H1 (cell line): ENCODE data around the gene ENAH. TPM values are rescaled to one million over a fixed set of nuclear protein-coding genes. Genes with fewer than 3 reads are reported as not detected.

Experiments
- CTCF ChIA-PET: fragments of 300-600 bp; sonication (Branson Sonifier 250); formaldehyde crosslinking; loops from one replicate; lab custom pipeline; 2021; ENCODE audit not compliant: partially characterized antibody; lab: Charles Lee
- POLR2A ChIA-PET: fragments of 300-600 bp; sonication (Branson Sonifier 250); formaldehyde crosslinking; loops from one replicate; lab custom pipeline; 2021; ENCODE audit warnings: inconsistent platforms; ENCODE audit not compliant: partially characterized antibody; lab: Charles Lee
- DNase-seq, 2 experiments: peaks; one replicate each; pipeline versions ENCODE4 v3.0.0 to v3.0.0-alpha.2; 2010 to 2022; ENCODE audit warnings: low spot score in 2 of 2, low read depth in 1 of 2, mixed read lengths in 1 of 2
- FAIRE-seq: peaks from 2 replicates; lab custom pipeline; 2011; peaks lifted over from hg19 to GRCh38; lab: Jason Lieb, UNC
- H2AFZ ChIP-seq: 2 replicates; pipeline ENCODE4 v1.8.1; 2012; ENCODE audit warnings: low read length, inconsistent platforms
- H2AK5ac ChIP-seq: 2 replicates; pipeline ENCODE4 v1.6.1; 2013; ENCODE audit warnings: low read depth, low read length
- H2BK120ac ChIP-seq: replicated peaks from 2 replicates; pipeline ENCODE3; 2013; ENCODE audit warnings: low read depth, low read length, inconsistent platforms
- H2BK12ac ChIP-seq: 2 replicates; pipeline ENCODE4 v1.6.1; 2013; ENCODE audit warnings: low read depth, low read length
- H2BK15ac ChIP-seq: 2 replicates; pipeline ENCODE4 v1.6.1; 2013; ENCODE audit warnings: low read length
- H2BK20ac ChIP-seq: 2 replicates; pipeline ENCODE4 v1.6.1; 2013; ENCODE audit warnings: low read length
- H2BK5ac ChIP-seq: 2 replicates; pipeline ENCODE4 v1.6.1; 2013; ENCODE audit warnings: low read depth, low read length
- H3K14ac ChIP-seq: 2 replicates; pipeline ENCODE4 v1.6.1; 2013; ENCODE audit warnings: inconsistent platforms; ENCODE audit not compliant: insufficient read length
- H3K18ac ChIP-seq: 2 replicates; pipeline ENCODE4 v1.6.1; 2013; ENCODE audit warnings: low read length; ENCODE audit errors: extremely low read depth
- H3K23ac ChIP-seq: 2 replicates; pipeline ENCODE4 v1.6.1; 2013; ENCODE audit warnings: inconsistent platforms; ENCODE audit not compliant: insufficient read length
- H3K23me2 ChIP-seq: 2 replicates; pipeline ENCODE4 v1.6.1; 2013; ENCODE audit warnings: low read depth, low read length
- H3K27ac ChIP-seq: 2 replicates; pipeline ENCODE4 v1.6.1; 2011; ENCODE audit warnings: low read depth, low read length, inconsistent platforms
- H3K27me3 ChIP-seq, 4 experiments: replicated peaks in 1 of 4; 1 replicate in 1 of 4; 2 replicates in 3 of 4; pipeline versions ENCODE4 v1.6.1 to v1.8.1; 2011 to 2013; ENCODE audit warnings: low read length in 3 of 4, mild to moderate bottlenecking in 3 of 4, inconsistent platforms in 2 of 4, mixed read lengths in 2 of 4, moderate library complexity in 1 of 4; ENCODE audit not compliant: control insufficient read depth in 3 of 4, insufficient read depth in 3 of 4; ENCODE audit errors: extremely low read depth in 1 of 4
- H3K36me3 ChIP-seq, 4 experiments: 2 replicates each; pipeline versions ENCODE4 v1.6.1 to v1.8.1; 2011 to 2013; ENCODE audit warnings: mild to moderate bottlenecking in 4 of 4, low read length in 3 of 4, moderate library complexity in 2 of 4, control low read depth in 1 of 4, inconsistent platforms in 1 of 4; ENCODE audit not compliant: insufficient read depth in 4 of 4, control insufficient read depth in 2 of 4
- H3K4ac ChIP-seq: replicated peaks from 2 replicates; pipeline ENCODE3; 2013; ENCODE audit warnings: low read length, low read depth, mixed read lengths, inconsistent platforms; ENCODE audit not compliant: insufficient read length
- H3K4me1 ChIP-seq, 4 experiments: replicated peaks in 1 of 4; 1 replicate in 1 of 4; 2 replicates in 3 of 4; pipeline versions ENCODE4 v1.6.1 to v1.8.1; 2011 to 2013; ENCODE audit warnings: low read length in 3 of 4, inconsistent platforms in 2 of 4, mixed read lengths in 1 of 4; ENCODE audit not compliant: insufficient read depth in 4 of 4, control insufficient read depth in 3 of 4
- H3K4me2 ChIP-seq, 2 experiments: 2 replicates each; pipeline versions ENCODE4 v1.6.1 to v1.8.1; 2011 to 2013; ENCODE audit warnings: low read depth in 2 of 2, low read length in 2 of 2, control low read depth in 1 of 2, inconsistent platforms in 1 of 2, mild to moderate bottlenecking in 1 of 2; ENCODE audit not compliant: insufficient read depth in 1 of 2
- H3K4me3 ChIP-seq, 4 experiments: fragments of 200-600, 300-600 bp in 1 of 4; sonication (generic), shearing (Covaris generic), sonication (Bioruptor Twin) in 1 of 4; 2 replicates each; pipeline versions ENCODE4 v1.5.1 to v1.8.1; 2011 to 2016; ENCODE audit warnings: low read length in 4 of 4, low read depth in 3 of 4, control low read depth in 2 of 4, inconsistent platforms in 2 of 4, mild to moderate bottlenecking in 2 of 4, mixed read lengths in 1 of 4, moderate library complexity in 1 of 4; ENCODE audit not compliant: insufficient read depth in 2 of 4; ENCODE audit errors: extremely low read depth in 1 of 4
- H3K56ac ChIP-seq: replicated peaks from 2 replicates; pipeline ENCODE3; 2013; ENCODE audit warnings: low read depth, mild to moderate bottlenecking, mixed read lengths, low read length, inconsistent platforms; ENCODE audit not compliant: insufficient read length
- H3K79me1 ChIP-seq: 2 replicates; pipeline ENCODE4 v1.6.1; 2013; ENCODE audit warnings: low read depth, low read length, control low read depth
- H3K79me2 ChIP-seq, 2 experiments: 2 replicates each; pipeline versions ENCODE4 v1.6.1 to v1.8.1; 2012 to 2013; ENCODE audit warnings: low read length in 2 of 2, mild to moderate bottlenecking in 2 of 2, inconsistent platforms in 1 of 2; ENCODE audit not compliant: insufficient read depth in 2 of 2, control insufficient read depth in 1 of 2
- H3K9ac ChIP-seq, 4 experiments: replicated peaks in 1 of 4; 1 replicate in 1 of 4; 2 replicates in 3 of 4; pipeline versions ENCODE4 v1.6.1 to v1.8.1; 2011 to 2013; ENCODE audit warnings: low read depth in 3 of 4, low read length in 3 of 4, control low read depth in 2 of 4, mild to moderate bottlenecking in 2 of 4, moderate library complexity in 2 of 4, inconsistent platforms in 1 of 4; ENCODE audit errors: extremely low read depth in 1 of 4
- H3K9me3 ChIP-seq, 2 experiments: 2 replicates each; pipeline versions ENCODE4 v1.6.1 to v1.8.1; 2012 to 2013; ENCODE audit warnings: mild to moderate bottlenecking in 2 of 2, moderate library complexity in 2 of 2, control low read depth in 1 of 2, inconsistent platforms in 1 of 2, low read depth in 1 of 2, low read length in 1 of 2, mixed read lengths in 1 of 2; ENCODE audit not compliant: insufficient read depth in 2 of 2
- H4K20me1 ChIP-seq, 2 experiments: replicated peaks in 1 of 2; 2 replicates each; pipeline versions ENCODE3 to v1.8.1; 2011 to 2013; ENCODE audit warnings: inconsistent platforms in 2 of 2, low read length in 2 of 2, mild to moderate bottlenecking in 1 of 2; ENCODE audit not compliant: insufficient read depth in 2 of 2, control insufficient read depth in 1 of 2
- H4K5ac ChIP-seq: 2 replicates; pipeline ENCODE4 v1.6.1; 2013; ENCODE audit warnings: low read length, low read depth, mixed read lengths, inconsistent platforms; ENCODE audit not compliant: insufficient read length
- H4K8ac ChIP-seq: 2 replicates; pipeline ENCODE4 v1.8.0; 2013; ENCODE audit warnings: mild to moderate bottlenecking, moderate library complexity, low read length, inconsistent platforms; ENCODE audit not compliant: insufficient read depth; ENCODE audit errors: extremely low read depth
- H4K91ac ChIP-seq: replicated peaks from 2 replicates; pipeline ENCODE3; 2013; ENCODE audit warnings: low read length, mixed read lengths, inconsistent platforms; ENCODE audit not compliant: insufficient read length
- ASH2L ChIP-seq: fragments of 200-600, 300-600 bp; sonication (generic); IDR thresholded peaks from one replicate; pipeline ENCODE4 v1.7.1; 2017; ENCODE audit warnings: low read length
- CEBPB ChIP-seq: IDR thresholded peaks from 2 replicates; pipeline ENCODE4 v1.6.1; 2012; ENCODE audit warnings: low read depth, low read length
- EGR1 ChIP-seq: IDR thresholded peaks from 2 replicates; pipeline ENCODE4 v1.6.1; 2011; ENCODE audit warnings: low read depth, low read length, borderline replicate concordance
- EP300 ChIP-seq, 2 experiments: IDR thresholded peaks; 1 replicate in 1 of 2; 2 replicates in 1 of 2; pipeline ENCODE4 v1.6.1; 2011 to 2012; ENCODE audit warnings: low read depth in 2 of 2, low read length in 2 of 2, mild to moderate bottlenecking in 2 of 2, borderline replicate concordance in 1 of 2, inconsistent platforms in 1 of 2, moderate library complexity in 1 of 2
- FOSL1 ChIP-seq: IDR thresholded peaks from 2 replicates; pipeline ENCODE4 v1.6.1; 2011; ENCODE audit warnings: mild to moderate bottlenecking, low read depth, low read length, moderate library complexity; ENCODE audit not compliant: insufficient read depth
- RAD21 ChIP-seq, 2 experiments: IDR thresholded peaks in 1 of 2; conservative IDR thresholded peaks in 1 of 2; 2 replicates each; pipeline ENCODE4 v1.6.1; 2011; ENCODE audit warnings: low read depth in 2 of 2, low read length in 2 of 2, improper control_type of control experiment in 1 of 2, inconsistent platforms in 1 of 2, mild to moderate bottlenecking in 1 of 2, moderate library complexity in 1 of 2
- RFX5 ChIP-seq: IDR thresholded peaks from 2 replicates; pipeline ENCODE4 v1.6.1; 2011; ENCODE audit warnings: low read depth, low read length, improper control_type of control experiment, borderline replicate concordance
- SP1 ChIP-seq: IDR thresholded peaks from 2 replicates; pipeline ENCODE4 v1.6.1; 2011; ENCODE audit warnings: low read depth, low read length
- SP2 ChIP-seq: IDR thresholded peaks from 2 replicates; pipeline ENCODE4 v1.6.1; 2012; ENCODE audit warnings: mild to moderate bottlenecking, low read length, inconsistent platforms
- TAF7 ChIP-seq: optimal IDR thresholded peaks from 2 replicates; pipeline ENCODE3; 2011; ENCODE audit warnings: low read depth, mild to moderate bottlenecking, inconsistent platforms, low read length, moderate library complexity, borderline replicate concordance
- YY1 ChIP-seq: IDR thresholded peaks from 2 replicates; pipeline ENCODE4 v1.6.1; 2011; ENCODE audit warnings: low read depth, mild to moderate bottlenecking, low read length
- WGBS, 2 experiments: shearing (Covaris generic) in 1 of 2; methylation state at CpG; one replicate each; pipeline versions ENCODE4 v1.1.6 to v1.1.7; 2013 to 2015; ENCODE audit warnings: low lambda C conversion rate in 2 of 2, mixed read lengths in 2 of 2, inconsistent platforms in 1 of 2, low coverage in 1 of 2, missing lambda C conversion rate in 1 of 2; ENCODE audit not compliant: insufficient replicate concordance in 2 of 2, insufficient coverage in 1 of 2, insufficient read length in 1 of 2; ENCODE audit errors: extremely low coverage in 1 of 2, missing lambda C conversion rate in 1 of 2; 5-methylcytosine and 5-hydroxymethylcytosine counted together
- polyA plus RNA-seq, 7 experiments: library from polyadenylated mRNA; depleted of rRNA in 3 of 7; stranded (reverse) in 5 of 7; unstranded in 2 of 7; fragments of >200 nt in 5 of 7; fragments of 200-250 nt in 2 of 7; gene quantifications; 1 replicate in 5 of 7; 2 replicates in 1 of 7; 4 replicates in 1 of 7; pipeline versions ENCODE4 v1.2.1 to v1.2.3, GENCODE V29; 2011 to 2013; ENCODE audit warnings: missing spikeins in 2 of 7, mixed read lengths in 2 of 7
- total RNA-seq: library from RNA; stranded (reverse); fragmentation: NEBNext Ultra II Directional; extraction: Animal tissue kit (Norgen Biotek cat#: 25700); gene quantifications from 2 replicates; pipeline ENCODE4 v1.2.1, GENCODE V29; 2021

ENAH gene
- total and polyA plus RNA-seq, 2 of the 8 experiments (the other 6 are each of a cell fraction or from before 2014, with no cell fraction given): 39.1 to 335 TPM

DNA sequence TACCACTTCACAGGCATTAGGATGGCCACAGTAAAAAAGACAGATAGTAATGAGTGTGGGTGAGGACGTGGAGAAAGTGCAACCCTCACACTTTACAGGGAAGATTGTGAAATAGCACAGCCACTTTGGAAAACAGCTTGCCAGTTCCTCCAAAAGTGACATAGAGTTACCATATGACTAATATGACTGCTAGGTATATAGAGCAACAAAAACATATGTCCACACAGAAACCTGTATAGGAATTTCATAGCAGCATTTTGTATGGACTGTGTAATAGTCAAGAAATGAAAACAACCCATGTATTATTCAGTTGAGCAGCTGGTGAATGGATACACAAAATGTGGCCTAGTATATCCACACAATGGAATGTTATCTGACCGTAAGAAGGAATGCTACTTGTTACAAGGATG lies 194.7 kb downstream of the ENAH start:
- Histone ChIP-seq H3K27ac (no peak overlapping the region), H3K9me3 (no peaks in the 10 kb centered on the region), H4K20me1 (no peaks in the 10 kb centered on the region), H4K8ac (no peak overlapping the region), H2AFZ (no peak overlapping the region), H2AK5ac (no peak overlapping the region), H3K27me3 (no peaks in the 10 kb centered on the region; a peak in 1 of 7 replicates), H3K79me2 (no peaks in the 10 kb centered on the region), H3K23ac (no peak overlapping the region), H3K18ac (no peak overlapping the region), H2BK120ac (no peak overlapping the region), H3K56ac (no peak overlapping the region), H3K4me2 (no peak overlapping the region), H3K23me2 (no peaks in the 10 kb centered on the region; the same call in 1 of the 2 replicates), H2BK12ac (no peak overlapping the region), H3K36me3 (no peaks in the 10 kb centered on the region), H3K79me1 (no peaks in the 10 kb centered on the region), H2BK20ac (no peak overlapping the region), H3K4me1 (peaks cover 0 to 7% (median 2%) of the 10 kb centered on the region in 4 experiments; a peak in 5 of 7 replicates), H3K9ac (no peak overlapping the region), H3K14ac (no peak overlapping the region)
- ChIA-PET CTCF (interaction anchor here (1.2 to 2.5 kb wide), 4 partner anchors 16 to 530 kb away, joined by 3 to 11 read pairs (median 5); no protein-coding TSS in a partner anchor), POLR2A (no interaction called here)
- FAIRE-seq (no peak), DNase-seq (no peak)
- 93% methylated on average over 2 of the region's 2 CpGs; no CpG with 5 or more reads in 1 of the 2 experiments for WGBS, 2 experiments
- no peak for TF ChIP-seq EP300 (IDR thresholded peaks at IDR 0.05; ENCODE audit: borderline replicate concordance in 1 of 2, low read depth in 2 of 2, low read length in 2 of 2)
- no peak for TF ChIP-seq ASH2L
- no peak for TF ChIP-seq RFX5
- TF ChIP-seq EGR1: no peak
- no peak for TF ChIP-seq SP2
- no peak for TF ChIP-seq RAD21 (IDR thresholded peaks at IDR 0.05 in 1 of 2, conservative IDR thresholded peaks at IDR 0.05 in 1 of 2; ENCODE audit: low read depth in 2 of 2, low read length in 2 of 2)
- no peak for TF ChIP-seq SP1
- no peak for TF ChIP-seq TAF7
- TF ChIP-seq YY1: no peak
- TF ChIP-seq FOSL1: no peak
- no peak for TF ChIP-seq CEBPB
- TF ChIP-seq, all 59 proteins: peak for 0
- H3K4ac ChIP-seq: no peak overlapping the region
- H4K91ac ChIP-seq: no peak overlapping the region
- H3K4me3 ChIP-seq: no peak overlapping the region
- H4K5ac ChIP-seq: no peak overlapping the region
- H2BK15ac ChIP-seq: no peak overlapping the region
- H2BK5ac ChIP-seq: no peak overlapping the region
